HepG2 (cell line): ENCODE results near the gene OR8B3. TPM values are rescaled to one million over a fixed set of nuclear protein-coding genes. Genes with fewer than 3 reads are reported as not detected.
"Not testable (repeated sequence)": the region's sequence is repeated elsewhere in the genome, so short reads cannot be mapped to it uniquely, and the experiment has no call there.

Experiments
- ATAC-seq: fragments of 200-7000 bp; cut with Tn5 transposase; 3 replicates; pipeline ENCODE4 v1.9.1; 2020; ENCODE audit warnings: mild to moderate bottlenecking, moderate library complexity
- BruUV-seq: library from RNA; stranded (reverse); fragments of 400-500 nt; replicated peaks from 2 replicates; lab custom pipeline; 2021; lab: Mats Ljungman, UMichigan
- CTCF ChIA-PET: fragments of 300-600 bp; formaldehyde crosslinking; extraction: SDS; loops from one replicate; lab custom pipeline; 2021; ENCODE audit warnings: low total read pairs, inconsistent platforms, low intra/inter-chr PET ratio; lab: Yijun Ruan, JAX
- POLR2A ChIA-PET: fragments of 350-600 bp; sonication (Branson Sonifier 250); formaldehyde crosslinking; loops from one replicate; lab custom pipeline; 2020; ENCODE audit warnings: antibody characterized with exemption, inconsistent platforms; lab: Yijun Ruan, JAX
- DNase-seq: peaks from one replicate; pipeline ENCODE4 v3.0.0-alpha.2; 2015; ENCODE audit warnings: low spot score
- FAIRE-seq: peaks from 3 replicates; lab custom pipeline; 2011; peaks lifted over from hg19 to GRCh38; lab: Jason Lieb, UNC
- H2AFZ ChIP-seq: one replicate; pipeline ENCODE4 v1.6.1; 2011; ENCODE audit warnings: low read length, inconsistent platforms
- H3K27ac ChIP-seq: fragments of 300-600 bp; 3 replicates; pipeline ENCODE4 v1.8.0; 2011; ENCODE audit warnings: mixed run types, mild to moderate bottlenecking, mixed read lengths, low read length, inconsistent platforms; ENCODE audit not compliant: insufficient read depth; ENCODE audit errors: extremely low read length
- H3K27me3 ChIP-seq, 2 experiments: fragments of 200-600 bp in 1 of 2; 2 replicates in 1 of 2; 3 replicates in 1 of 2; pipeline versions ENCODE4 v1.6.0 to v1.8.0; 2011; ENCODE audit warnings: low read length in 2 of 2, mild to moderate bottlenecking in 2 of 2, moderate library complexity in 2 of 2, inconsistent platforms in 1 of 2; ENCODE audit not compliant: insufficient read depth in 2 of 2, control insufficient read depth in 1 of 2
- H3K36me3 ChIP-seq, 2 experiments: fragments of 200-600 bp in 1 of 2; replicated peaks in 1 of 2; 2 replicates in 1 of 2; 3 replicates in 1 of 2; pipeline versions ENCODE4 v1.5.1 to v1.8.0; 2011; ENCODE audit warnings: low read length in 2 of 2, inconsistent platforms in 1 of 2; ENCODE audit not compliant: insufficient read depth in 2 of 2, control insufficient read depth in 1 of 2
- H3K4me1 ChIP-seq: 2 replicates; pipeline ENCODE4 v1.5.1; 2012; ENCODE audit warnings: low read length, inconsistent platforms; ENCODE audit not compliant: insufficient read depth
- H3K4me2 ChIP-seq: 2 replicates; pipeline ENCODE4 v1.6.0; 2011; ENCODE audit warnings: low read depth, low read length, inconsistent platforms
- H3K4me3 ChIP-seq, 3 experiments: fragments of 200-600 bp in 1 of 3; sonication (generic), shearing (Covaris generic) in 1 of 3; replicated peaks in 1 of 3; 2 replicates each; pipeline ENCODE4 v1.5.1; 2011 to 2016; ENCODE audit warnings: low read length in 3 of 3, inconsistent platforms in 2 of 3, low read depth in 2 of 3, mild to moderate bottlenecking in 2 of 3, control low read depth in 1 of 3, mixed read lengths in 1 of 3; ENCODE audit not compliant: insufficient read depth in 1 of 3
- H3K79me2 ChIP-seq: one replicate; pipeline ENCODE4 v1.6.1; 2011; ENCODE audit warnings: low read length, inconsistent platforms; ENCODE audit not compliant: insufficient read depth
- H3K9ac ChIP-seq: 2 replicates; pipeline ENCODE4 v1.6.0; 2011; ENCODE audit warnings: mild to moderate bottlenecking, low read depth, low read length, inconsistent platforms; ENCODE audit not compliant: insufficient read depth
- H3K9me3 ChIP-seq: 2 replicates; pipeline ENCODE4 v1.5.1; 2012; ENCODE audit warnings: mild to moderate bottlenecking, low read length
- H4K20me1 ChIP-seq: 2 replicates; pipeline ENCODE4 v1.6.0; 2011; ENCODE audit warnings: inconsistent platforms, mild to moderate bottlenecking, low read length, moderate library complexity; ENCODE audit not compliant: insufficient read depth
- CEBPB ChIP-seq: IDR thresholded peaks from 2 replicates; pipeline ENCODE4 v1.6.1; 2011; ENCODE audit warnings: low read depth, low read length, improper control_type of control experiment, borderline replicate concordance
- HCFC1 ChIP-seq: fragments of 150-350 bp; IDR thresholded peaks from 2 replicates; pipeline ENCODE4 v1.6.1; 2014; ENCODE audit warnings: low read depth, low read length
- NFE2 ChIP-seq: sonication (generic); formaldehyde crosslinking; IDR thresholded peaks from 2 replicates; pipeline ENCODE4 v1.4.0; 2020; ENCODE audit warnings: missing genetic modification reagents
- SMC3 ChIP-seq: IDR thresholded peaks from 2 replicates; pipeline ENCODE4 v1.6.1; 2011; ENCODE audit warnings: low read length, improper control_type of control experiment
- TEAD3 ChIP-seq: optimal IDR thresholded peaks from 2 replicates; pipeline ENCODE3; 2016; ENCODE audit warnings: borderline replicate concordance
- ZBTB38 ChIP-seq: sonication (generic); formaldehyde crosslinking; IDR thresholded peaks from 2 replicates; pipeline ENCODE4 v1.5.1; 2020; ENCODE audit warnings: mild to moderate bottlenecking, missing genetic modification reagents
- ZNF282 ChIP-seq: fragments of 450-650 bp; IDR thresholded peaks from 2 replicates; pipeline ENCODE4 v1.6.1; 2018; ENCODE audit not compliant: partially characterized antibody
- WGBS: methylation state at CpG from one replicate; pipeline ENCODE4 v1.1.6; 2017; ENCODE audit warnings: low lambda C conversion rate; 5-methylcytosine and 5-hydroxymethylcytosine counted together
- in situ Hi-C: cut with HindIII; loops from 2 replicates; pipeline ENCODE4 v1.10.0; 2017; ENCODE audit warnings: low pct_unique_long_range_greater_than_20kb; ENCODE audit not compliant: extremely low pct_ligation_motif_present
- intact Hi-C: fragments of 100-400 bp; cut with micrococcal nuclease; formaldehyde crosslinking; loops from one replicate; pipeline ENCODE4 v1.10.0; 2022; ENCODE audit not compliant: unreplicated experiment
- polyA plus RNA-seq, 8 experiments: library from polyadenylated mRNA; depleted of rRNA in 3 of 8; stranded (reverse) in 7 of 8; unstranded in 1 of 8; fragments of >200 nt; fragmentation: Illumina TruSeq in 4 of 8; extraction: Trizol in 4 of 8; gene quantifications; 2 replicates each; pipeline versions ENCODE4 v1.2.1 to v1.2.3, GENCODE V29; 2011 to 2016; ENCODE audit warnings: low read depth in 4 of 8, missing spikeins in 1 of 8, mixed read lengths in 1 of 8; ENCODE audit not compliant: insufficient read depth in 1 of 8
- total RNA-seq, 5 experiments: library from RNA; depleted of rRNA; stranded (reverse); fragments of >200 nt; fragmentation: Illumina TruSeq; extraction: Trizol; gene quantifications; 2 replicates each; pipeline ENCODE4 v1.2.3, GENCODE V29; 2016; ENCODE audit warnings: low read depth in 1 of 5
- TF ChIP-seq, protein P1 (sequence below): sonication (generic); formaldehyde crosslinking; IDR thresholded peaks from 2 replicates; pipeline ENCODE4 v1.5.1; 2020; ENCODE audit warnings: mild to moderate bottlenecking, missing genetic modification reagents, borderline replicate concordance
- TF ChIP-seq, protein P2 (sequence below): sonication (generic); formaldehyde crosslinking; IDR thresholded peaks from 2 replicates; pipeline ENCODE4 v1.4.0; 2020; ENCODE audit warnings: missing genetic modification reagents
- TF ChIP-seq, protein P3 (sequence below): sonication (generic); formaldehyde crosslinking; IDR thresholded peaks from 2 replicates; pipeline ENCODE4 v1.5.0; 2020; ENCODE audit warnings: mild to moderate bottlenecking, missing genetic modification reagents, moderate library complexity
- TF ChIP-seq, protein P4 (sequence below), 2 experiments: fragments of 450-650 bp in 1 of 2; sonication (generic) in 1 of 2; formaldehyde crosslinking; IDR thresholded peaks; 2 replicates each; pipeline versions ENCODE4 v1.5.0 to v1.8.0; 2020 to 2022; ENCODE audit warnings: mild to moderate bottlenecking in 1 of 2, missing genetic modification reagents in 1 of 2

OR8B3 gene
- total and polyA plus RNA-seq, 2 of the 13 experiments (the other 11 are each of a cell fraction or from before 2014, with no cell fraction given) = not detected

DNA sequence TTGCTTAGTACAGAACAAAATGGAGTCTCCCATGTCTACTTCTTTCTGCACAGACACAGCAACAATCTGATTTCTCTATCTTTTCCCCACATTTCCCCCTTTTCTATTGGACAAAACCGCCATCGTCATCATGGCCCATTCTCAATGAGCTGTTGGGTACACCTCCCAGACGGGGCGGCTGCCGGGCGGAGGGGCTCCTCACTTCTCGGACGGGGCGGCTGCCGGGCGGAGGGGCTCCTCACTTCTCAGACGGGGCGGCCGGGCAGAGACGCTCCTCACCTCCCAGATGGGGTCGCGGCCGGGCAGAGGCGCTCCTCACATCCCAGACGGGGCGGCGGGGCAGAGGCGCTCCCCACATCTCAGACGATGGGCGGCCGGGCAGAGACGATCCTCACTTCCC is 4.4 kb upstream of the OR8B3 start:
- FAIRE-seq, intact Hi-C loops, CTCF ChIA-PET: not testable (repeated sequence)

DNA sequence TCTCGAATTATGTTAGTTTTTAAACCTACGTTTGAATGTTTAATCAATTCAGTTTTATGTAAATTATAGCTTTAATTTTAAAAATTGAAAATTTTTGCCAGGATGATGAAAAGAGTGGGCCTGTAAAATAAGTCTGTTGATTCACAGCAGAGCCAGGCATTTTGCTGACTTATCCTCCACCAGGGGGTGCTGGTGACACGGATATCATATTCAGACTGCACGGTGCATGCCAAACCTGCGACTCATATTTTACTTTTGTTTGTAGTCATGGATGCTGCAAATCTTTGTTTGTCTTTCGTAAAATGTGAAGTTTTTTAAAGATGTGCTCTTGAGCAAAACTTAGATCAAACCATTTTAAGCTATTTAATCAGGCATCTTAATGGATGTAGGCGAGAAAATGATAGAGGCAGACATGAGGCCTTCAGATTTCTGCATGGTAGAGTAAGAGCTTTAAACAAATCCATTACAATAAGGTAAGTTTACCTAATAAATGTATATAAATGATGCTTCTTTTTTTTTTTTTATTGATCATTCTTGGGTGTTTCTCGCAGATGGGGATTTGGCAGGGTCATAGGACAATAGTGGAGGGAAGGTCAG is 3.6 kb upstream of the OR8B3 start:
- Histone ChIP-seq H3K9me3 (no peaks in the 10 kb centered on the region), H3K36me3 (no peaks in the 10 kb centered on the region), H4K20me1 (no peaks in the 10 kb centered on the region), H3K27me3 (no peaks in the 10 kb centered on the region), H3K4me2 (no peak overlapping the region), H3K27ac (no peak overlapping the region), H3K79me2 (no peaks in the 10 kb centered on the region), H3K4me3 (no peak overlapping the region), H2AFZ (no peak overlapping the region), H3K4me1 (no peaks in the 10 kb centered on the region), H3K9ac (no peak overlapping the region)
- BruUV-seq = no TSS peak
- peak; percentile 93 for ATAC-seq
- DNase-seq = peak; percentile 56
- peak; percentile 56 for FAIRE-seq
- WGBS = 5% methylated on average over 8 of the region's 8 CpGs
- ChIA-PET CTCF (interaction anchor here (1.9 kb wide), 1 partner anchor 184 kb away, joined by 6 read pairs; no protein-coding TSS in a partner anchor), POLR2A (no interaction called here)
- in situ Hi-C loops = loop anchor here (10.0 kb wide), 1 partner anchor 462 kb away; the partner anchor contains the start of gene ROBO3
- intact Hi-C loops = no loop called here
- TF ChIP-seq CEBPB (peak; percentile 45; the same call in 1 of the 2 replicates), NFE2 (no peak), ZNF282 (no peak), HCFC1 (no peak), SMC3 (peak; percentile 56), ZBTB38 (CRISPR knock-in tag) (no peak), TEAD3 (CRISPR knock-in tag) (peak; percentile 19)
- TF ChIP-seq, protein P1, sequence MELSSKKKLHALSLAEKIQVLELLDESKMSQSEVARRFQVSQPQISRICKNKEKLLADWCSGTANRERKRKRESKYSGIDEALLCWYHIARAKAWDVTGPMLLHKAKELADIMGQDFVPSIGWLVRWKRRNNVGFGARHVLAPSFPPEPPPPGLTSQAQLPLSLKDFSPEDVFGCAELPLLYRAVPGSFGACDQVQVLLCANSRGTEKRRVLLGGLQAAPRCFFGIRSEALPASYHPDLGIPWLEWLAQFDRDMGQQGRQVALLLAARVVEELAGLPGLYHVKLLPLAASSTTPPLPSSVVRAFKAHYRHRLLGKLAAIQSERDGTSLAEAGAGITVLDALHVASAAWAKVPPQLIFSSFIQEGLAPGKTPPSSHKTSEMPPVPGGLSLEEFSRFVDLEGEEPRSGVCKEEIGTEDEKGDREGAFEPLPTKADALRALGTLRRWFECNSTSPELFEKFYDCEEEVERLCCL (CRISPR knock-in tag) = no peak
- TF ChIP-seq, protein P2, sequence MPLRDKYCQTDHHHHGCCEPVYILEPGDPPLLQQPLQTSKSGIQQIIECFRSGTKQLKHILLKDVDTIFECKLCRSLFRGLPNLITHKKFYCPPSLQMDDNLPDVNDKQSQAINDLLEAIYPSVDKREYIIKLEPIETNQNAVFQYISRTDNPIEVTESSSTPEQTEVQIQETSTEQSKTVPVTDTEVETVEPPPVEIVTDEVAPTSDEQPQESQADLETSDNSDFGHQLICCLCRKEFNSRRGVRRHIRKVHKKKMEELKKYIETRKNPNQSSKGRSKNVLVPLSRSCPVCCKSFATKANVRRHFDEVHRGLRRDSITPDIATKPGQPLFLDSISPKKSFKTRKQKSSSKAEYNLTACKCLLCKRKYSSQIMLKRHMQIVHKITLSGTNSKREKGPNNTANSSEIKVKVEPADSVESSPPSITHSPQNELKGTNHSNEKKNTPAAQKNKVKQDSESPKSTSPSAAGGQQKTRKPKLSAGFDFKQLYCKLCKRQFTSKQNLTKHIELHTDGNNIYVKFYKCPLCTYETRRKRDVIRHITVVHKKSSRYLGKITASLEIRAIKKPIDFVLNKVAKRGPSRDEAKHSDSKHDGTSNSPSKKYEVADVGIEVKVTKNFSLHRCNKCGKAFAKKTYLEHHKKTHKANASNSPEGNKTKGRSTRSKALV (CRISPR knock-in tag) = no peak
- TF ChIP-seq, protein P3, sequence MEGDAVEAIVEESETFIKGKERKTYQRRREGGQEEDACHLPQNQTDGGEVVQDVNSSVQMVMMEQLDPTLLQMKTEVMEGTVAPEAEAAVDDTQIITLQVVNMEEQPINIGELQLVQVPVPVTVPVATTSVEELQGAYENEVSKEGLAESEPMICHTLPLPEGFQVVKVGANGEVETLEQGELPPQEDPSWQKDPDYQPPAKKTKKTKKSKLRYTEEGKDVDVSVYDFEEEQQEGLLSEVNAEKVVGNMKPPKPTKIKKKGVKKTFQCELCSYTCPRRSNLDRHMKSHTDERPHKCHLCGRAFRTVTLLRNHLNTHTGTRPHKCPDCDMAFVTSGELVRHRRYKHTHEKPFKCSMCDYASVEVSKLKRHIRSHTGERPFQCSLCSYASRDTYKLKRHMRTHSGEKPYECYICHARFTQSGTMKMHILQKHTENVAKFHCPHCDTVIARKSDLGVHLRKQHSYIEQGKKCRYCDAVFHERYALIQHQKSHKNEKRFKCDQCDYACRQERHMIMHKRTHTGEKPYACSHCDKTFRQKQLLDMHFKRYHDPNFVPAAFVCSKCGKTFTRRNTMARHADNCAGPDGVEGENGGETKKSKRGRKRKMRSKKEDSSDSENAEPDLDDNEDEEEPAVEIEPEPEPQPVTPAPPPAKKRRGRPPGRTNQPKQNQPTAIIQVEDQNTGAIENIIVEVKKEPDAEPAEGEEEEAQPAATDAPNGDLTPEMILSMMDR (CRISPR knock-in tag) = peak; percentile 68
- TF ChIP-seq, protein P4, sequence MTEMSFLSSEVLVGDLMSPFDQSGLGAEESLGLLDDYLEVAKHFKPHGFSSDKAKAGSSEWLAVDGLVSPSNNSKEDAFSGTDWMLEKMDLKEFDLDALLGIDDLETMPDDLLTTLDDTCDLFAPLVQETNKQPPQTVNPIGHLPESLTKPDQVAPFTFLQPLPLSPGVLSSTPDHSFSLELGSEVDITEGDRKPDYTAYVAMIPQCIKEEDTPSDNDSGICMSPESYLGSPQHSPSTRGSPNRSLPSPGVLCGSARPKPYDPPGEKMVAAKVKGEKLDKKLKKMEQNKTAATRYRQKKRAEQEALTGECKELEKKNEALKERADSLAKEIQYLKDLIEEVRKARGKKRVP (CRISPR knock-in tag; IDR thresholded peaks at IDR 0.05) = peak in 1 of 2 experiments; percentile 89; a peak in 2 of 4 replicates

More for the DNA sequence above, 4.4 kb upstream of the OR8B3 start:
- in situ Hi-C loops = loop anchor here (10.0 kb wide), 1 partner anchor 462 kb away; the partner anchor contains the start of gene ROBO3
- BruUV-seq, H2AFZ ChIP-seq, H3K36me3 ChIP-seq, H3K4me1 ChIP-seq, H4K20me1 ChIP-seq, H3K4me2 ChIP-seq, H3K79me2 ChIP-seq, H3K4me3 ChIP-seq, DNase-seq, POLR2A ChIA-PET, H3K27me3 ChIP-seq, H3K27ac ChIP-seq, H3K9ac ChIP-seq, ATAC-seq, H3K9me3 ChIP-seq: not testable (repeated sequence)
- 89% methylated on average over 12 of the region's 27 CpGs for WGBS
